ENCODE results near the gene SOX30. TPM values are rescaled to one million over a fixed set of nuclear protein-coding genes. Genes with fewer than 3 reads are reported as not detected.

Gene SOX30
- total and polyA plus RNA-seq, 2 experiments from 2014 or later: not detected

DNA sequence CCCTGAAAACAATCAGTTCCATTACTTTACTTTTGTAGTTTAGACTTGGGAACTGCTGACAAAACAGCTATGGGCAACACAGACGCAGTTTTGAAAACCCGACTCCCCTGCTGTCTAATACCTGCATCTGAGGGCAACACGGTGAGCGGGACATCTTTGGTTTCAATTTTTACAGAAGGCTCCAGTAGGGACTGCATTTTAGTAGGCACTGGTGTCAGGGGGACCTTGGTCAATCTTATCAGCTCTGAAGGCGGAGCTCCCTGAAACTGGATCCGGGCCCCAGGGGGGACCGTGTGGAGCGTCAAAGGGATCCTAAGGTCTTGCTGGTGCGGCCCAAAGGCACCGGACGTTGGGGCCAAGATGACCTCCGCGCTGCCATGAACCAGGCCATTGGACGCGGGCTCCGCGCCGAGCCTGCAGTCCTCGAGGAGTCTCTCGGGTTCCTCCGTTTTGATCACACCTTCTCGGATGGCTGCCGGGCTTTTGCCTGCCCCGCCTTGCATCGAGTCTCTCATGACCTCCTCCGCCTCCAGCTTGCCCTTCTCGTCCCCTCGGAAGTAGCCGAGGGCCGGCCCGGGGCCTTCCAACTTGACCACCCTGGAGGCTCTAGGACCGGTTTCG is 1.1 kb downstream of the SOX30 start:
- no peaks in the 10 kb centered on the region for H3K36me3 ChIP-seq (replicated peaks; ENCODE audit: insufficient read depth, low read depth)
- no peaks in the 10 kb centered on the region for H3K9me3 ChIP-seq (ENCODE audit: low read depth)
- H3K27me3 ChIP-seq: no peaks in the 10 kb centered on the region
- DNase-seq (ENCODE audit: low spot score): no peak
- TF ChIP-seq EZH2 (IDR thresholded peaks at IDR 0.05; ENCODE audit: borderline replicate concordance) (no peak), EZH2phosphoT487 (IDR thresholded peaks at IDR 0.05; ENCODE audit: low read depth, severe bottlenecking, unreplicated experiment) (no peak)
- TF ChIP-seq, protein P1, sequence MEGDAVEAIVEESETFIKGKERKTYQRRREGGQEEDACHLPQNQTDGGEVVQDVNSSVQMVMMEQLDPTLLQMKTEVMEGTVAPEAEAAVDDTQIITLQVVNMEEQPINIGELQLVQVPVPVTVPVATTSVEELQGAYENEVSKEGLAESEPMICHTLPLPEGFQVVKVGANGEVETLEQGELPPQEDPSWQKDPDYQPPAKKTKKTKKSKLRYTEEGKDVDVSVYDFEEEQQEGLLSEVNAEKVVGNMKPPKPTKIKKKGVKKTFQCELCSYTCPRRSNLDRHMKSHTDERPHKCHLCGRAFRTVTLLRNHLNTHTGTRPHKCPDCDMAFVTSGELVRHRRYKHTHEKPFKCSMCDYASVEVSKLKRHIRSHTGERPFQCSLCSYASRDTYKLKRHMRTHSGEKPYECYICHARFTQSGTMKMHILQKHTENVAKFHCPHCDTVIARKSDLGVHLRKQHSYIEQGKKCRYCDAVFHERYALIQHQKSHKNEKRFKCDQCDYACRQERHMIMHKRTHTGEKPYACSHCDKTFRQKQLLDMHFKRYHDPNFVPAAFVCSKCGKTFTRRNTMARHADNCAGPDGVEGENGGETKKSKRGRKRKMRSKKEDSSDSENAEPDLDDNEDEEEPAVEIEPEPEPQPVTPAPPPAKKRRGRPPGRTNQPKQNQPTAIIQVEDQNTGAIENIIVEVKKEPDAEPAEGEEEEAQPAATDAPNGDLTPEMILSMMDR (IDR thresholded peaks at IDR 0.05; ENCODE audit: poor library complexity): no peak
- H3K4me3 ChIP-seq: no peak overlapping the region
- no peaks in the 10 kb centered on the region for H3K79me2 ChIP-seq
- no peaks in the 10 kb centered on the region for H3K9me2 ChIP-seq (replicated peaks; ENCODE audit: insufficient read depth)
- no peak overlapping the region for H2AFZ ChIP-seq
- 96% methylated on average over 33 of the region's 33 CpGs for WGBS (ENCODE audit: low lambda C conversion rate, missing lambda C conversion rate)
- H3K4me2 ChIP-seq: no peak overlapping the region
- H3K4me1 ChIP-seq (ENCODE audit: insufficient read depth): no peaks in the 10 kb centered on the region
- H3K27ac ChIP-seq: no peak overlapping the region
- no peaks in the 10 kb centered on the region for H4K20me1 ChIP-seq (ENCODE audit: insufficient read depth, poor library complexity, severe bottlenecking)

DNA sequence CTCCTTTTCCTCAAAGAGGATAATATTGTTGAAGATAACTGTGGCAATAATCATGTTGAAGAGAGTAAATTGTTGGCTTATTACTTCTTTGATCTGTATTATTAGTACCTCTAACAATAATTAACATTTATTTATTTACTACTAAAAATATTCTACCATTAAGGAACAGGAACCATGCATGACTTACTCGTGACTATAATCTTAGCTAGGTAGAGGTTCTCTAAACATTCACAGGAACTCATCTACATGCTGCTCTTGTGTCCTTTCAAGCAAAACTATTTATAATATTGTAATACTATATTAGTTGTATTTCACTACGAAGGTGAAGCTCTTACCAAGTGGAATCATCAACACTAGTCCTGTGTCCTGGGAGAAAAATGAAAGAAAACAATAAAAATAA is 3.1 kb downstream of the SOX30 start:
- Histone ChIP-seq H3K79me2 (no peaks in the 10 kb centered on the region), H3K9me2 (replicated peaks; ENCODE audit: insufficient read depth) (no peaks in the 10 kb centered on the region), H3K27me3 (no peaks in the 10 kb centered on the region), H3K9me3 (ENCODE audit: low read depth) (no peaks in the 10 kb centered on the region), H3K4me1 (ENCODE audit: insufficient read depth) (no peaks in the 10 kb centered on the region), H3K4me2 (no peak overlapping the region), H4K20me1 (ENCODE audit: insufficient read depth, poor library complexity, severe bottlenecking) (no peaks in the 10 kb centered on the region), H2AFZ (no peak overlapping the region), H3K27ac (no peak overlapping the region), H3K4me3 (no peak overlapping the region), H3K36me3 (replicated peaks; ENCODE audit: insufficient read depth, low read depth) (no peaks in the 10 kb centered on the region)
- TF ChIP-seq, protein P1 (IDR thresholded peaks at IDR 0.05; ENCODE audit: poor library complexity): no peak
- TF ChIP-seq EZH2phosphoT487 (IDR thresholded peaks at IDR 0.05; ENCODE audit: low read depth, severe bottlenecking, unreplicated experiment) (no peak), EZH2 (IDR thresholded peaks at IDR 0.05; ENCODE audit: borderline replicate concordance) (no peak)
- no peak for DNase-seq (ENCODE audit: low spot score)
- 88% methylated on average over 2 of the region's 2 CpGs for WGBS (ENCODE audit: low lambda C conversion rate, missing lambda C conversion rate)

DNA sequence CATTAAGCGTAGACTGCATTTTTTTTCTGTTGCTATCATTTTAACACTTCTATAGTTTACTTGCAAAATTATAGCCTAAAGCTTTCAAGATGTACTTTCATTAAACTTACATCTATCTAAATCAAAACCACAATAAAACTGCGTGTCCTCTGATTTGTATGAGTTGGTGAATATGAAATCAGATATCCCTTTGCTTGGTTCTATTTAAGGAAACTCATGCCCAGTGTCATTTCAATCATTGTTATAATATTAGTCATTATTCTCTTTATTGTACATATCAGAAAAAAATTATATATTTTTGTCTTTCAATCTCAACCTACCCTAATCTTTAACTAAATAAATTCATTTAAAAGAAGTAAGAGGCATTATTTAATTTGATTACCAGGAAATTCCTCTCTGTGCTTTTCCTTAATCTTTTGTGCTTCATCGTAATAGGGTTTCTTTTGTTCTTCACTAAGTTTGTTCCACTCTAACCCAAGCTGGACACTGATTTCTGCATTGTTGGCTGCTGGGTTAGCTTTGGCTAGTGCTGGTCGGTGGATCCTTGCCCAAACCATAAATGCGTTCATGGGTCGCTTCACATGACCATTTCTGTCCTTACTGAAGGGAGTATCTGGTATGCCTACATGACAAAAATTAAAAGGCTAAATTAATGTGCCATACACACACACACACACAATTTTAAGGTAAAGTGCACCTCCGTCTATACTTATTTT is 3.8 kb downstream of the SOX30 start:
- H3K27ac ChIP-seq: no peak overlapping the region
- no peak overlapping the region for H3K4me2 ChIP-seq
- H3K79me2 ChIP-seq: no peaks in the 10 kb centered on the region
- no peaks in the 10 kb centered on the region for H3K4me1 ChIP-seq (ENCODE audit: insufficient read depth)
- no peaks in the 10 kb centered on the region for H3K9me3 ChIP-seq (ENCODE audit: low read depth)
- no peaks in the 10 kb centered on the region for H4K20me1 ChIP-seq (ENCODE audit: insufficient read depth, poor library complexity, severe bottlenecking)
- no peaks in the 10 kb centered on the region for H3K27me3 ChIP-seq
- no peak overlapping the region for H3K4me3 ChIP-seq
- no peak overlapping the region for H2AFZ ChIP-seq
- no peaks in the 10 kb centered on the region for H3K36me3 ChIP-seq (replicated peaks; ENCODE audit: insufficient read depth, low read depth)
- no peaks in the 10 kb centered on the region for H3K9me2 ChIP-seq (replicated peaks; ENCODE audit: insufficient read depth)
- WGBS (ENCODE audit: low lambda C conversion rate, missing lambda C conversion rate): 93% methylated on average over 7 of the region's 7 CpGs
- TF ChIP-seq EZH2 (IDR thresholded peaks at IDR 0.05; ENCODE audit: borderline replicate concordance) (no peak), EZH2phosphoT487 (IDR thresholded peaks at IDR 0.05; ENCODE audit: low read depth, severe bottlenecking, unreplicated experiment) (no peak)
- TF ChIP-seq, protein P1 (IDR thresholded peaks at IDR 0.05; ENCODE audit: poor library complexity): no peak
- DNase-seq (ENCODE audit: low spot score): no peak

Measured in hepatocyte (in vitro differentiated cells).